WTC11 (cell line): ENCODE results near the gene KMT2A. TPM values are rescaled to one million over a fixed set of nuclear protein-coding genes. Genes with fewer than 3 reads are reported as not detected.

Experiments
- ATAC-seq: fragments of 200-7000 bp; cut with Tn5 transposase; 2 replicates; pipeline ENCODE4 v1.10.0; 2021; ENCODE audit warnings: mild to moderate bottlenecking, moderate library complexity
- Bru-seq: library from RNA; stranded (reverse); fragments of 400-500 nt; gene quantifications from one replicate; lab custom pipeline; 2021; lab: Mats Ljungman, UMichigan
- CTCF ChIA-PET: fragments of 300-600 bp; sonication (Branson Sonifier 250); formaldehyde crosslinking; loops from one replicate; lab custom pipeline; 2021; ENCODE audit warnings: antibody characterized with exemption; lab: Charles Lee
- POLR2A ChIA-PET: fragments of 350-600 bp; sonication (Branson Sonifier 250); formaldehyde crosslinking; loops from one replicate; lab custom pipeline; 2021; ENCODE audit warnings: antibody characterized with exemption; lab: Charles Lee
- DNase-seq: peaks from one replicate; pipeline ENCODE4 v3.0.0; 2021; ENCODE audit warnings: low spot score
- H3K27ac Mint-ChIP-seq: 2 replicates; pipeline ENCODE4 v1.8.0; 2021; ENCODE audit warnings: mixed read lengths
- H3K27me3 Mint-ChIP-seq: 2 replicates; pipeline ENCODE4 v1.8.0; 2021; ENCODE audit warnings: low read depth, mild to moderate bottlenecking, moderate library complexity, mixed read lengths
- H3K36me3 Mint-ChIP-seq: 2 replicates; pipeline ENCODE4 v1.8.0; 2021; ENCODE audit warnings: mixed read lengths
- H3K4me1 Mint-ChIP-seq: 2 replicates; pipeline ENCODE4 v1.8.0; 2022; ENCODE audit warnings: mixed read lengths
- H3K4me3 Mint-ChIP-seq: 2 replicates; pipeline ENCODE4 v1.8.0; 2021; ENCODE audit warnings: mild to moderate bottlenecking, moderate library complexity, mixed read lengths
- H3K9me3 Mint-ChIP-seq: 2 replicates; pipeline ENCODE4 v1.8.0; 2021; ENCODE audit warnings: mixed read lengths
- ATF1 ChIP-seq: sonication (generic); formaldehyde crosslinking; IDR thresholded peaks from 2 replicates; pipeline ENCODE4 v1.8.1; 2023; ENCODE audit warnings: mild to moderate bottlenecking, moderate library complexity, missing genetic modification reagents
- ATF6 ChIP-seq: sonication (generic); formaldehyde crosslinking; IDR thresholded peaks from 2 replicates; pipeline ENCODE4 v1.8.1; 2023; ENCODE audit warnings: mild to moderate bottlenecking, missing genetic modification reagents
- E2F5 ChIP-seq: sonication (generic); formaldehyde crosslinking; IDR thresholded peaks from 2 replicates; pipeline ENCODE4 v1.8.1; 2022; ENCODE audit warnings: mild to moderate bottlenecking, moderate library complexity, missing genetic modification reagents
- FOXK1 ChIP-seq: sonication (generic); formaldehyde crosslinking; IDR thresholded peaks from 2 replicates; pipeline ENCODE4 v1.8.0; 2022; ENCODE audit warnings: mild to moderate bottlenecking, moderate library complexity, missing genetic modification reagents
- FOXP1 ChIP-seq: sonication (generic); formaldehyde crosslinking; IDR thresholded peaks from 2 replicates; pipeline ENCODE4 v1.8.0; 2022; ENCODE audit warnings: missing genetic modification reagents, mild to moderate bottlenecking, moderate library complexity, borderline replicate concordance
- GABPB1 ChIP-seq: sonication (generic); formaldehyde crosslinking; IDR thresholded peaks from 2 replicates; pipeline ENCODE4 v1.8.1; 2023; ENCODE audit warnings: mild to moderate bottlenecking, missing genetic modification reagents
- MYBL2 ChIP-seq: sonication (generic); formaldehyde crosslinking; IDR thresholded peaks from 2 replicates; pipeline ENCODE4 v1.8.1; 2023; ENCODE audit warnings: mild to moderate bottlenecking, moderate library complexity, missing genetic modification reagents
- OVOL2 ChIP-seq: fragments of 250-450 bp; sonication (Bioruptor Pico); IDR thresholded peaks from 2 replicates; pipeline ENCODE4 v1.9.0; 2021; ENCODE audit warnings: mild to moderate bottlenecking, borderline replicate concordance
- PRDM15 ChIP-seq: sonication (generic); formaldehyde crosslinking; IDR thresholded peaks from 2 replicates; pipeline ENCODE4 v1.8.0; 2022; ENCODE audit warnings: missing genetic modification reagents
- PREB ChIP-seq: sonication (generic); formaldehyde crosslinking; IDR thresholded peaks from 2 replicates; pipeline ENCODE4 v1.8.1; 2022; ENCODE audit warnings: mild to moderate bottlenecking, missing genetic modification reagents, moderate library complexity, borderline replicate concordance
- RELA ChIP-seq: sonication (generic); formaldehyde crosslinking; IDR thresholded peaks from 2 replicates; pipeline ENCODE4 v1.8.1; 2022; ENCODE audit warnings: missing genetic modification reagents, mild to moderate bottlenecking, borderline replicate concordance
- SP1 ChIP-seq: sonication (generic); formaldehyde crosslinking; conservative IDR thresholded peaks from 2 replicates; pipeline ENCODE4 v1.8.1; 2022; ENCODE audit warnings: missing genetic modification reagents
- ZNF232 ChIP-seq: sonication (generic); formaldehyde crosslinking; IDR thresholded peaks from 2 replicates; pipeline ENCODE4 v1.8.0; 2022; ENCODE audit warnings: mild to moderate bottlenecking, missing genetic modification reagents
- ZNF281 ChIP-seq: sonication (generic); formaldehyde crosslinking; IDR thresholded peaks from 2 replicates; pipeline ENCODE4 v1.8.0; 2023; ENCODE audit warnings: mild to moderate bottlenecking, missing genetic modification reagents
- ZNF317 ChIP-seq: sonication (generic); formaldehyde crosslinking; IDR thresholded peaks from 2 replicates; pipeline ENCODE4 v1.8.1; 2023; ENCODE audit warnings: low read depth, mild to moderate bottlenecking, moderate library complexity, missing genetic modification reagents, borderline replicate concordance
- long read RNA-seq, 3 experiments: library from RNA in 1 of 3; library from capped mRNA in 1 of 3; library from polyadenylated mRNA in 1 of 3; unstranded in 2 of 3; stranded (forward) in 1 of 3; transcript quantifications; one replicate each; pipeline ENCODE4 v2.0.0, GENCODE V29; 2021
- total RNA-seq: library from RNA; stranded (reverse); gene quantifications from 3 replicates; pipeline ENCODE4 v1.2.3, GENCODE V29; 2021
- TF ChIP-seq, protein P1 (sequence below): sonication (generic); formaldehyde crosslinking; IDR thresholded peaks from 2 replicates; pipeline ENCODE4 v1.8.0; 2022; ENCODE audit warnings: mild to moderate bottlenecking, missing genetic modification reagents
- TF ChIP-seq, protein P2 (sequence below): sonication (generic); formaldehyde crosslinking; IDR thresholded peaks from 2 replicates; pipeline ENCODE4 v1.8.1; 2022; ENCODE audit warnings: missing genetic modification reagents, borderline replicate concordance
- TF ChIP-seq, protein P3 (sequence below): fragments of 200-600 bp; IDR thresholded peaks from 2 replicates; pipeline ENCODE4 v1.8.0; 2022; ENCODE audit warnings: antibody characterized with exemption

KMT2A gene
- total RNA-seq (54.0 to 59.1 TPM (median 54.8 TPM) in 3 replicates), Bru-seq, nascent RNA (percentile 88 among the genes with signal in this experiment)
- long read RNA-seq, experiment 1, full-length matches to known transcripts, result 22 of 91 reads
- long read RNA-seq, experiment 1, partial matches to known transcripts, result 59 of 91 reads
- long read RNA-seq, experiment 1, other reads (novel, unspliced or antisense), result 10 of 91 reads
- long read RNA-seq, experiment 2, partial matches to known transcripts, result 27 of 32 reads
- long read RNA-seq, experiment 2, other reads (novel, unspliced or antisense), result 2 of 32 reads
- long read RNA-seq, experiment 3, partial matches to known transcripts, result 1 of 7 reads
- long read RNA-seq, experiment 3, other reads (novel, unspliced or antisense), result 5 of 7 reads

DNA sequence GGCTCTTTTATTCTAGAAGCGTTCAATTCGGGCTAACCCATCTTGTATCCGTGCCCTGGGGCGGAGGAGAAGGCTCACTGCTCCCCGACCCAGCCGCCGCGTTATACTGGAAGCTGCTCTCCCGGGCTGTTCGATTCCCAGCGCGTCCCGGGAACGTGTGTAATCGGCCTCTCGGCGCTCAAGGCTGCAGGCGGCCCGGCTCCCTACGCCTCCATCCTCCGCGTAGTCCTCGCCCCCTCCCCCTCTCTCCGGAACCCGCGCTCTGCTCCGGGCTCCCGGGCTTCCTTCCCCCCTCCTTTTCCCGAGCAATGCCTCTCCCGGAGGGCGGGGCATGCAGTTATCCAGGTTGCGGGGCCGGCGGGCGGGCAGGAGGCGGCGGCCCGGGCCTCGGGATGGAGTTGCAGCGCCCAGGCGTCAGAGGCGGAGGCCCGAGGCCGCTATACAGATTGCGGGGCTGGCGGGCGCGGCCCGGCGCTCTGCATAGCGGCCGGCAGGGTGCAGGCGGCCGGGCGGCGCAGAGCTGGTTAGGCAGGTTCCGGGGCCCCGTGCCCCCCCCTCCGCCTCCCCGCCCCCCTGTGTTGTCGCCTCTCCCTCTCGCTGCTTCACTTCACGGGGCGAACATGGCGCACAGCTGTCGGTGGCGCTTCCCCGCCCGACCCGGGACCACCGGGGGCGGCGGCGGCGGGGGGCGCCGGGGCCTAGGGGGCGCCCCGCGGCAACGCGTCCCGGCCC lies at the start of gene KMT2A:
Gene KMT2A, plus strand, starts transcription at position 600 of the 732 bp plus-strand sequence. Its CDS starts 21 bp downstream, at position 621.
- peak; percentile 99 for DNase-seq
- peak; percentile 64 for ATAC-seq
- Mint-ChIP-seq H3K4me3 (peak within 1 kb of the TSS; percentile 95), H3K9me3 (no peaks in the 10 kb centered on the region), H3K36me3 (peaks cover 10% of the 10 kb centered on the region), H3K27me3 (peaks cover 13% of the 10 kb centered on the region), H3K4me1 (peaks cover 39% of the 10 kb centered on the region), H3K27ac (peak within 1 kb of the TSS; percentile 98)
- POLR2A ChIA-PET, result interaction anchor here (0.5 to 2.0 kb wide), 7 partner anchors 8 to 429 kb away, joined by 3 to 9 read pairs (median 5); no protein-coding TSS in a partner anchor
- CTCF ChIA-PET, result interaction anchor here (0.6 to 1.6 kb wide), 3 partner anchors 34 to 264 kb away, joined by 3 to 7 read pairs (median 5); no protein-coding TSS in a partner anchor
- TF ChIP-seq OVOL2 (CRISPR knock-in tag) (no peak), ATF6 (no peak), ZNF317 (CRISPR knock-in tag) (no peak), PRDM15 (no peak), ZNF281 (CRISPR knock-in tag) (peak; percentile 73), PREB (0 out of 2 replicates have a peak, but pooled peaks have one; percentile 28), ATF1 (CRISPR knock-in tag) (no peak), FOXP1 (CRISPR knock-in tag) (no peak; the same call in 1 of the 2 replicates), SP1 (CRISPR knock-in tag) (peak; percentile 92), MYBL2 (CRISPR knock-in tag) (peak; percentile 22; the same call in 1 of the 2 replicates), E2F5 (CRISPR knock-in tag) (peak; percentile 84), RELA (CRISPR knock-in tag) (no peak), ZNF232 (CRISPR knock-in tag) (peak; percentile 76; the same call in 1 of the 2 replicates), GABPB1 (CRISPR knock-in tag) (peak; percentile 71; the same call in 1 of the 2 replicates), FOXK1 (CRISPR knock-in tag) (peak; percentile 46; the same call in 1 of the 2 replicates)
- TF ChIP-seq, protein P1, sequence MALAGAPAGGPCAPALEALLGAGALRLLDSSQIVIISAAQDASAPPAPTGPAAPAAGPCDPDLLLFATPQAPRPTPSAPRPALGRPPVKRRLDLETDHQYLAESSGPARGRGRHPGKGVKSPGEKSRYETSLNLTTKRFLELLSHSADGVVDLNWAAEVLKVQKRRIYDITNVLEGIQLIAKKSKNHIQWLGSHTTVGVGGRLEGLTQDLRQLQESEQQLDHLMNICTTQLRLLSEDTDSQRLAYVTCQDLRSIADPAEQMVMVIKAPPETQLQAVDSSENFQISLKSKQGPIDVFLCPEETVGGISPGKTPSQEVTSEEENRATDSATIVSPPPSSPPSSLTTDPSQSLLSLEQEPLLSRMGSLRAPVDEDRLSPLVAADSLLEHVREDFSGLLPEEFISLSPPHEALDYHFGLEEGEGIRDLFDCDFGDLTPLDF (CRISPR knock-in tag), result 0 out of 2 replicates have a peak, but pooled peaks have one; percentile 30
- TF ChIP-seq, protein P2, sequence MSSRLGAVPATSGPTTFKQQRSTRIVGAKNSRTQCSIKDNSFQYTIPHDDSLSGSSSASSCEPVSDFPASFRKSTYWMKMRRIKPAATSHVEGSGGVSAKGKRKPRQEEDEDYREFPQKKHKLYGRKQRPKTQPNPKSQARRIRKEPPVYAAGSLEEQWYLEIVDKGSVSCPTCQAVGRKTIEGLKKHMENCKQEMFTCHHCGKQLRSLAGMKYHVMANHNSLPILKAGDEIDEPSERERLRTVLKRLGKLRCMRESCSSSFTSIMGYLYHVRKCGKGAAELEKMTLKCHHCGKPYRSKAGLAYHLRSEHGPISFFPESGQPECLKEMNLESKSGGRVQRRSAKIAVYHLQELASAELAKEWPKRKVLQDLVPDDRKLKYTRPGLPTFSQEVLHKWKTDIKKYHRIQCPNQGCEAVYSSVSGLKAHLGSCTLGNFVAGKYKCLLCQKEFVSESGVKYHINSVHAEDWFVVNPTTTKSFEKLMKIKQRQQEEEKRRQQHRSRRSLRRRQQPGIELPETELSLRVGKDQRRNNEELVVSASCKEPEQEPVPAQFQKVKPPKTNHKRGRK (CRISPR knock-in tag), result no peak
- TF ChIP-seq, protein P3, sequence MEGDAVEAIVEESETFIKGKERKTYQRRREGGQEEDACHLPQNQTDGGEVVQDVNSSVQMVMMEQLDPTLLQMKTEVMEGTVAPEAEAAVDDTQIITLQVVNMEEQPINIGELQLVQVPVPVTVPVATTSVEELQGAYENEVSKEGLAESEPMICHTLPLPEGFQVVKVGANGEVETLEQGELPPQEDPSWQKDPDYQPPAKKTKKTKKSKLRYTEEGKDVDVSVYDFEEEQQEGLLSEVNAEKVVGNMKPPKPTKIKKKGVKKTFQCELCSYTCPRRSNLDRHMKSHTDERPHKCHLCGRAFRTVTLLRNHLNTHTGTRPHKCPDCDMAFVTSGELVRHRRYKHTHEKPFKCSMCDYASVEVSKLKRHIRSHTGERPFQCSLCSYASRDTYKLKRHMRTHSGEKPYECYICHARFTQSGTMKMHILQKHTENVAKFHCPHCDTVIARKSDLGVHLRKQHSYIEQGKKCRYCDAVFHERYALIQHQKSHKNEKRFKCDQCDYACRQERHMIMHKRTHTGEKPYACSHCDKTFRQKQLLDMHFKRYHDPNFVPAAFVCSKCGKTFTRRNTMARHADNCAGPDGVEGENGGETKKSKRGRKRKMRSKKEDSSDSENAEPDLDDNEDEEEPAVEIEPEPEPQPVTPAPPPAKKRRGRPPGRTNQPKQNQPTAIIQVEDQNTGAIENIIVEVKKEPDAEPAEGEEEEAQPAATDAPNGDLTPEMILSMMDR, result no peak
